Measurements from ENCODE around the gene DAZAP1.

GRCh38 chr19:1389033-1389940 lies 18.1 kb upstream of the DAZAP1 start:
- TF ChIP-seq RARB (CRISPR knock-in tag; IDR thresholded peaks at IDR 0.05) (no peak), SNAI2 (CRISPR knock-in tag; IDR thresholded peaks at IDR 0.05) (no peak), ISL1 (CRISPR knock-in tag; IDR thresholded peaks at IDR 0.05) (no peak), POU6F1 (CRISPR knock-in tag; IDR thresholded peaks at IDR 0.05; ENCODE audit: borderline replicate concordance, low read depth) (no peak), OSR1 (CRISPR knock-in tag; IDR thresholded peaks at IDR 0.05) (no peak), ZNF70 (CRISPR knock-in tag; IDR thresholded peaks at IDR 0.05) (no peak)
